Suppressor macrophage (primary cell): Measurements from ENCODE around the gene PAOX.

Experiments used
- DNase-seq, 4 experiments: peaks; one replicate each; pipeline ENCODE4 v3.0.0-alpha.2; 2020 to 2022

The PAOX gene

GRCh38 chr10:133350283-133350949, 28.6 kb upstream of the PAOX start:
- DNase-seq, result no peak

GRCh38 chr10:133350950-133351329, 28.1 kb upstream of the PAOX start:
- DNase-seq, result no peak

GRCh38 chr10:133351408-133352318, 27.4 kb upstream of the PAOX start:
- no peak for DNase-seq

GRCh38 chr10:133353202-133353959, 25.7 kb upstream of the PAOX start:
- no peak for DNase-seq

- no peak for DNase-seq
These were observed 25.0 kb upstream of the PAOX start for GRCh38 chr10:133353988-133354605.

- DNase-seq, result no peak
These were observed 24.3 kb upstream of the PAOX start for GRCh38 chr10:133354672-133355240.

- no peak for DNase-seq
These were observed 23.8 kb upstream of the PAOX start for GRCh38 chr10:133355266-133355665.

GRCh38 chr10:133355991-133356390, 23.1 kb upstream of the PAOX start:
- DNase-seq, result no peak

- no peak for DNase-seq
These were observed 22.3 kb upstream of the PAOX start for GRCh38 chr10:133356549-133357284.

- DNase-seq, result peak; percentile 90 to 96 (median 96)
These were observed 21.5 kb upstream of the PAOX start, which contains the start of gene FUOM for GRCh38 chr10:133357285-133358161. FUOM (minus strand) TSS chr10:133358019; CDS start chr10:133358007, 12 bp downstream.

GRCh38 chr10:133358162-133358924, 20.7 kb upstream of the PAOX start:
- DNase-seq, result no peak

GRCh38 chr10:133358925-133359310, 20.1 kb upstream of the PAOX start:
- no peak for DNase-seq

GRCh38 chr10:133359554-133359971, 19.5 kb upstream of the PAOX start:
- DNase-seq, result no peak

GRCh38 chr10:133359972-133360610, 19.0 kb upstream of the PAOX start:
- no peak for DNase-seq

- DNase-seq, result no peak
These were observed 17.8 kb upstream of the PAOX start for GRCh38 chr10:133361227-133361626.

GRCh38 chr10:133361773-133362441, 17.2 kb upstream of the PAOX start:
- no peak for DNase-seq

- no peak for DNase-seq
These were observed 16.2 kb upstream of the PAOX start for GRCh38 chr10:133362846-133363245.

- DNase-seq, result no peak
These were observed 14.2 kb upstream of the PAOX start for GRCh38 chr10:133364645-133365431.
